Suprapubic skin (tissue), 4 donors: Measurements from ENCODE around the gene CD9.

Experiments used
- POLR2A ChIP-seq, 2 donors: fragments of 450-650 bp; IDR thresholded peaks; one replicate each; pipeline ENCODE4 v1.6.1; 2017; ENCODE audit warnings: antibody characterized with exemption in 2 of 2, mild to moderate bottlenecking in 2 of 2, moderate library complexity in 2 of 2
- POLR2AphosphoS5 ChIP-seq, 3 donors: sonication (generic); formaldehyde crosslinking; IDR thresholded peaks; one replicate each; pipeline ENCODE4 v1.6.1; 2017; ENCODE audit warnings: antibody characterized with exemption in 3 of 3
- TF ChIP-seq, protein P1 (sequence below), 2 donors: fragments of 200-600 bp in 1 of 2; fragments of 450-650 bp in 1 of 2; sonication (generic) in 1 of 2; IDR thresholded peaks; one replicate each; pipeline ENCODE4 v1.5.1; 2016 to 2019; ENCODE audit warnings: antibody characterized with exemption in 2 of 2, mild to moderate bottlenecking in 1 of 2, moderate library complexity in 1 of 2

DNA sequence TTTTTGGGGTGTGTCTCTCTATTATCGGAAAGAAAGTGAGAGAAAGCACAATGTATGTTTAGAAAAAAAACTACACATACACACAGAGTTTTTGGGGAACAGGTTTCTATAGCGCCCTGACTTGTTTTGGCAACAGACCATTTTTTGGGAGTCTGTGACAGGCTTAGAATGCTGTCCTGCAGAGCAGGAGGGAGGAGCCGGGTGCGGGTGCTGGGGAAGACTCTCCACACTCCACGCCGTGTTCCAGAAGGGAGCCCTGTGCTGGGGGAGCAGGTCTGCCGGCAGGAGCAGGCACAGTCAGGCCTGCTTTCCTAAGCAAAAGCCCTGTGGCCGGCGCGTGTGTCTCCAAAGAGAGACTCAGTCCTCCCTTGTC is 26.5 kb downstream of the CD9 start:
- TF ChIP-seq, protein P1, sequence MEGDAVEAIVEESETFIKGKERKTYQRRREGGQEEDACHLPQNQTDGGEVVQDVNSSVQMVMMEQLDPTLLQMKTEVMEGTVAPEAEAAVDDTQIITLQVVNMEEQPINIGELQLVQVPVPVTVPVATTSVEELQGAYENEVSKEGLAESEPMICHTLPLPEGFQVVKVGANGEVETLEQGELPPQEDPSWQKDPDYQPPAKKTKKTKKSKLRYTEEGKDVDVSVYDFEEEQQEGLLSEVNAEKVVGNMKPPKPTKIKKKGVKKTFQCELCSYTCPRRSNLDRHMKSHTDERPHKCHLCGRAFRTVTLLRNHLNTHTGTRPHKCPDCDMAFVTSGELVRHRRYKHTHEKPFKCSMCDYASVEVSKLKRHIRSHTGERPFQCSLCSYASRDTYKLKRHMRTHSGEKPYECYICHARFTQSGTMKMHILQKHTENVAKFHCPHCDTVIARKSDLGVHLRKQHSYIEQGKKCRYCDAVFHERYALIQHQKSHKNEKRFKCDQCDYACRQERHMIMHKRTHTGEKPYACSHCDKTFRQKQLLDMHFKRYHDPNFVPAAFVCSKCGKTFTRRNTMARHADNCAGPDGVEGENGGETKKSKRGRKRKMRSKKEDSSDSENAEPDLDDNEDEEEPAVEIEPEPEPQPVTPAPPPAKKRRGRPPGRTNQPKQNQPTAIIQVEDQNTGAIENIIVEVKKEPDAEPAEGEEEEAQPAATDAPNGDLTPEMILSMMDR (IDR thresholded peaks at IDR 0.05) = no peak
- TF ChIP-seq POLR2A (IDR thresholded peaks at IDR 0.05) (no peak), POLR2AphosphoS5 (IDR thresholded peaks at IDR 0.05) (no peak)
